Gastroesophageal sphincter (tissue), 3 donors: ENCODE results near the gene CYREN.

Experiments
- CTCF ChIP-seq, 4 experiments: fragments of 200-600 bp in 2 of 4; fragments of 450-650 bp in 2 of 4; sonication (generic) in 1 of 4; IDR thresholded peaks; one replicate each; pipeline ENCODE4 v1.5.1; 2017 to 2019; ENCODE audit warnings: antibody characterized with exemption in 4 of 4, mild to moderate bottlenecking in 2 of 4, moderate library complexity in 2 of 4
- EP300 ChIP-seq: sonication (generic); formaldehyde crosslinking; IDR thresholded peaks from one replicate; pipeline ENCODE4 v1.6.1; 2017; ENCODE audit warnings: antibody characterized with exemption, mild to moderate bottlenecking
- POLR2A ChIP-seq, 2 donors: fragments of 450-650 bp; IDR thresholded peaks; one replicate each; pipeline ENCODE4 v1.6.1; 2017; ENCODE audit warnings: antibody characterized with exemption in 2 of 2, mild to moderate bottlenecking in 2 of 2, moderate library complexity in 1 of 2
- POLR2AphosphoS5 ChIP-seq: sonication (generic); formaldehyde crosslinking; IDR thresholded peaks from one replicate; pipeline ENCODE4 v1.6.1; 2017; ENCODE audit warnings: antibody characterized with exemption

- TF ChIP-seq CTCF (IDR thresholded peaks at IDR 0.05) (no peak), POLR2A (IDR thresholded peaks at IDR 0.05) (no peak), EP300 (no peak), POLR2AphosphoS5 (no peak)
These were observed 4.4 kb upstream of the CYREN start for GRCh38 chr7:135174941-135175340.
